ENCODE data around the gene TSHR. TPM values are rescaled to one million over a fixed set of nuclear protein-coding genes. Genes with fewer than 3 reads are reported as not detected.
A peak's percentile ranks its signal among the peaks of the same experiment; 100 is the strongest.

TSHR gene
- total RNA-seq, 4 donors from 2014 or later, result 0.62 to 0.73 TPM; not detected in 2

GRCh38 chr14:80974679-80975078, 19.3 kb downstream of the TSHR start:
- intact Hi-C loops (cut with DNase I; ENCODE audit: low total_unique reads), result no loop called here
- Histone ChIP-seq H3K4me1 (no peaks in the 10 kb centered on the region), H3K9me3 (no peaks in the 10 kb centered on the region), H3K27ac (peak overlapping the region; percentile 14 to 31), H3K36me3 (no peaks in the 10 kb centered on the region), H3K4me3 (no peak overlapping the region), H3K27me3 (no peaks in the 10 kb centered on the region)
- TF ChIP-seq CTCF (IDR thresholded peaks at IDR 0.05) (no peak), POLR2A (IDR thresholded peaks at IDR 0.05) (no peak)
- DNase-seq, result no peak

GRCh38 chr14:80977221-80977620, 21.8 kb downstream of the TSHR start:
- H3K4me3 ChIP-seq, result no peak overlapping the region
- H3K9me3 ChIP-seq, result no peaks in the 10 kb centered on the region
- TF ChIP-seq POLR2A (IDR thresholded peaks at IDR 0.05) (no peak), CTCF (IDR thresholded peaks at IDR 0.05) (no peak)
- no peaks in the 10 kb centered on the region for H3K27me3 ChIP-seq
- H3K4me1 ChIP-seq, result no peaks in the 10 kb centered on the region
- DNase-seq, result no peak
- no peak overlapping the region for H3K27ac ChIP-seq
- intact Hi-C loops (cut with DNase I; ENCODE audit: low total_unique reads), result no loop called here
- H3K36me3 ChIP-seq, result no peaks in the 10 kb centered on the region

GRCh38 chr14:80978403-80978802, 23.0 kb downstream of the TSHR start:
- intact Hi-C loops (cut with DNase I; ENCODE audit: low total_unique reads), result no loop called here
- no peaks in the 10 kb centered on the region for H3K27me3 ChIP-seq
- no peaks in the 10 kb centered on the region for H3K4me1 ChIP-seq
- no peak overlapping the region for H3K27ac ChIP-seq
- TF ChIP-seq POLR2A (IDR thresholded peaks at IDR 0.05) (no peak), CTCF (IDR thresholded peaks at IDR 0.05) (no peak)
- no peak for DNase-seq
- no peaks in the 10 kb centered on the region for H3K36me3 ChIP-seq
- H3K9me3 ChIP-seq, result no peaks in the 10 kb centered on the region
- H3K4me3 ChIP-seq, result no peak overlapping the region

GRCh38 chr14:80979951-80980350, 24.5 kb downstream of the TSHR start:
- intact Hi-C loops (cut with DNase I; ENCODE audit: low total_unique reads), result no loop called here
- DNase-seq, result no peak
- no peaks in the 10 kb centered on the region for H3K9me3 ChIP-seq
- no peak overlapping the region for H3K4me3 ChIP-seq
- H3K27me3 ChIP-seq, result no peaks in the 10 kb centered on the region
- no peaks in the 10 kb centered on the region for H3K4me1 ChIP-seq
- H3K36me3 ChIP-seq, result no peaks in the 10 kb centered on the region
- no peak for TF ChIP-seq POLR2A (IDR thresholded peaks at IDR 0.05)
- H3K27ac ChIP-seq, result no peak overlapping the region

GRCh38 chr14:80981156-80981555, 25.7 kb downstream of the TSHR start:
- intact Hi-C loops (cut with DNase I; ENCODE audit: low total_unique reads), result no loop called here
- Histone ChIP-seq H3K4me1 (no peaks in the 10 kb centered on the region), H3K36me3 (no peaks in the 10 kb centered on the region), H3K27me3 (no peaks in the 10 kb centered on the region), H3K9me3 (no peaks in the 10 kb centered on the region), H3K27ac (no peak overlapping the region), H3K4me3 (no peak overlapping the region)
- TF ChIP-seq POLR2A (IDR thresholded peaks at IDR 0.05), result no peak
- DNase-seq, result no peak

GRCh38 chr14:80981673-80982072, 26.3 kb downstream of the TSHR start:
- H3K4me1 ChIP-seq, result no peaks in the 10 kb centered on the region
- H3K27ac ChIP-seq, result no peak overlapping the region
- H3K27me3 ChIP-seq, result no peaks in the 10 kb centered on the region
- no peaks in the 10 kb centered on the region for H3K36me3 ChIP-seq
- H3K9me3 ChIP-seq, result no peaks in the 10 kb centered on the region
- no peak for DNase-seq
- intact Hi-C loops (cut with DNase I; ENCODE audit: low total_unique reads), result no loop called here
- TF ChIP-seq POLR2A (IDR thresholded peaks at IDR 0.05) (no peak), CTCF (IDR thresholded peaks at IDR 0.05) (no peak)
- no peak overlapping the region for H3K4me3 ChIP-seq
